Thyroid gland (tissue), 4 donors: ENCODE results near the gene COL4A1. TPM values are rescaled to one million over a fixed set of nuclear protein-coding genes. Genes with fewer than 3 reads are reported as not detected.

Experiments
- DNase-seq, 2 donors: peaks; one replicate each; pipeline ENCODE4 v3.0.0-alpha.2; 2019
- H3K27ac ChIP-seq, 3 donors: fragments of 200-600 bp; sonication (generic); 1 replicate in 2 of 3; 2 replicates in 1 of 3; pipeline ENCODE4 v1.5.1; 2016 to 2019; ENCODE audit warnings: mild to moderate bottlenecking in 1 of 3, moderate library complexity in 1 of 3
- H3K27me3 ChIP-seq: fragments of 200-600 bp; sonication (generic); one replicate; pipeline ENCODE4 v1.5.1; 2019
- H3K36me3 ChIP-seq, 2 donors: fragments of 200-600 bp; sonication (generic); one replicate each; pipeline ENCODE4 v1.5.1; 2016 to 2019
- H3K4me1 ChIP-seq, 2 donors: fragments of 200-600 bp; sonication (generic); one replicate each; pipeline ENCODE4 v1.5.1; 2017 to 2019
- H3K4me3 ChIP-seq, 3 donors: fragments of 200-600 bp; sonication (generic); replicated peaks in 1 of 3; 1 replicate in 2 of 3; 2 replicates in 1 of 3; pipeline ENCODE4 v1.5.1; 2016; ENCODE audit warnings: mild to moderate bottlenecking in 1 of 3
- H3K9me3 ChIP-seq: fragments of 200-600 bp; sonication (generic); one replicate; pipeline ENCODE4 v1.5.1; 2017
- POLR2A ChIP-seq, 2 donors: fragments of 450-650 bp; IDR thresholded peaks; one replicate each; pipeline ENCODE4 v1.6.1; 2017; ENCODE audit warnings: antibody characterized with exemption in 2 of 2, mild to moderate bottlenecking in 2 of 2, moderate library complexity in 1 of 2
- WGBS, 2 donors: methylation state at CpG; one replicate each; pipeline ENCODE4 v1.1.5; 2017; 5-methylcytosine and 5-hydroxymethylcytosine counted together
- intact Hi-C: fragments of 100-400 bp; cut with DNase I; formaldehyde crosslinking; loops from one replicate; pipeline ENCODE4 v1.15.1; 2023
- total RNA-seq, 4 donors: library from RNA; depleted of rRNA; stranded (reverse); fragments of >200 nt; gene quantifications; one replicate each; pipeline ENCODE4 v1.2.3, GENCODE V29; 2016
- TF ChIP-seq, protein P1 (sequence below), 6 experiments: fragments of 200-600 bp in 3 of 6; fragments of 450-650 bp in 3 of 6; sonication (generic) in 3 of 6; IDR thresholded peaks; one replicate each; pipeline ENCODE4 v1.5.1; 2016 to 2019; ENCODE audit warnings: antibody characterized with exemption in 6 of 6, mild to moderate bottlenecking in 2 of 6, inconsistent platforms in 1 of 6, moderate library complexity in 1 of 6

The COL4A1 gene
- total RNA-seq, 4 donors from 2014 or later: 71.3 to 161 (median 112) TPM

DNA sequence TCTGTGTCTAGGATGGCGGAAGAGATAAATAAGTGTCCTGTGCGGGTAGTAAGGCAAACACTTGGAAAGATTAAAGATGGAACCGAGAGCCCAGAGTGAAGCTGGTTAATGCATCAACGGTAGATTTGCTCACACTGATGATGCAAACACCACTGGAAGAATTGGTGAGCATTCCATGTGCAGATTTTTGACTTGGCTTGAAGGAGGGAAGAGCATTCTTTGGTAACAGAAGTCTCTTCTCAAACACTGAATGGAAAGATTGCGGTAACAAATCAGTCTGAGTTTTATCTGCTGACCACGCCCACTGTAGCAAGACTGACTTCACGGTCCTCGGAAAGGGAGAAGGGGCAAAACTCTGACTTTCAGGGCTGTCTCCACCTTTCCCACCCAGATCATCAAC, 112.5 kb downstream of the COL4A1 start:
- no peak overlapping the region for H3K4me3 ChIP-seq
- H3K9me3 ChIP-seq: no peaks in the 10 kb centered on the region
- TF ChIP-seq, protein P1, sequence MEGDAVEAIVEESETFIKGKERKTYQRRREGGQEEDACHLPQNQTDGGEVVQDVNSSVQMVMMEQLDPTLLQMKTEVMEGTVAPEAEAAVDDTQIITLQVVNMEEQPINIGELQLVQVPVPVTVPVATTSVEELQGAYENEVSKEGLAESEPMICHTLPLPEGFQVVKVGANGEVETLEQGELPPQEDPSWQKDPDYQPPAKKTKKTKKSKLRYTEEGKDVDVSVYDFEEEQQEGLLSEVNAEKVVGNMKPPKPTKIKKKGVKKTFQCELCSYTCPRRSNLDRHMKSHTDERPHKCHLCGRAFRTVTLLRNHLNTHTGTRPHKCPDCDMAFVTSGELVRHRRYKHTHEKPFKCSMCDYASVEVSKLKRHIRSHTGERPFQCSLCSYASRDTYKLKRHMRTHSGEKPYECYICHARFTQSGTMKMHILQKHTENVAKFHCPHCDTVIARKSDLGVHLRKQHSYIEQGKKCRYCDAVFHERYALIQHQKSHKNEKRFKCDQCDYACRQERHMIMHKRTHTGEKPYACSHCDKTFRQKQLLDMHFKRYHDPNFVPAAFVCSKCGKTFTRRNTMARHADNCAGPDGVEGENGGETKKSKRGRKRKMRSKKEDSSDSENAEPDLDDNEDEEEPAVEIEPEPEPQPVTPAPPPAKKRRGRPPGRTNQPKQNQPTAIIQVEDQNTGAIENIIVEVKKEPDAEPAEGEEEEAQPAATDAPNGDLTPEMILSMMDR (IDR thresholded peaks at IDR 0.05): no peak
- TF ChIP-seq POLR2A (IDR thresholded peaks at IDR 0.05): no peak
- H3K36me3 ChIP-seq: peaks cover 43 to 56% of the 10 kb centered on the region in 2 donors
- no peaks in the 10 kb centered on the region for H3K27me3 ChIP-seq
- intact Hi-C loops: no loop called here
- H3K27ac ChIP-seq: no peak overlapping the region
- H3K4me1 ChIP-seq: no peaks in the 10 kb centered on the region
- 93 to 94% methylated on average over 8 of the region's 8 CpGs for WGBS, 2 donors
- no peak for DNase-seq

- intact Hi-C loops: no loop called here
- Histone ChIP-seq H3K4me3 (no peak overlapping the region), H3K27ac (no peak overlapping the region), H3K9me3 (no peaks in the 10 kb centered on the region), H3K36me3 (peaks cover 47 to 56% of the 10 kb centered on the region in 2 donors), H3K27me3 (no peaks in the 10 kb centered on the region), H3K4me1 (no peaks in the 10 kb centered on the region)
- 90 to 92% methylated on average over 10 of the region's 10 CpGs for WGBS, 2 donors
- no peak for TF ChIP-seq POLR2A (IDR thresholded peaks at IDR 0.05)
- TF ChIP-seq, protein P1 (IDR thresholded peaks at IDR 0.05): no peak
- DNase-seq: no peak
These were observed 113.5 kb downstream of the COL4A1 start for GRCh38 chr13:110193491-110193890.

GRCh38 chr13:110192472-110192871, 114.5 kb downstream of the COL4A1 start:
- H3K4me1 ChIP-seq: no peaks in the 10 kb centered on the region
- no peak overlapping the region for H3K4me3 ChIP-seq
- H3K36me3 ChIP-seq: peaks cover 44 to 50% of the 10 kb centered on the region in 2 donors
- WGBS, 2 donors: 92% methylated on average over 5 of the region's 5 CpGs
- intact Hi-C loops: no loop called here
- no peak for DNase-seq
- no peaks in the 10 kb centered on the region for H3K9me3 ChIP-seq
- TF ChIP-seq POLR2A (IDR thresholded peaks at IDR 0.05): no peak
- TF ChIP-seq, protein P1 (IDR thresholded peaks at IDR 0.05): no peak
- H3K27me3 ChIP-seq: no peaks in the 10 kb centered on the region
- H3K27ac ChIP-seq: no peak overlapping the region

DNA sequence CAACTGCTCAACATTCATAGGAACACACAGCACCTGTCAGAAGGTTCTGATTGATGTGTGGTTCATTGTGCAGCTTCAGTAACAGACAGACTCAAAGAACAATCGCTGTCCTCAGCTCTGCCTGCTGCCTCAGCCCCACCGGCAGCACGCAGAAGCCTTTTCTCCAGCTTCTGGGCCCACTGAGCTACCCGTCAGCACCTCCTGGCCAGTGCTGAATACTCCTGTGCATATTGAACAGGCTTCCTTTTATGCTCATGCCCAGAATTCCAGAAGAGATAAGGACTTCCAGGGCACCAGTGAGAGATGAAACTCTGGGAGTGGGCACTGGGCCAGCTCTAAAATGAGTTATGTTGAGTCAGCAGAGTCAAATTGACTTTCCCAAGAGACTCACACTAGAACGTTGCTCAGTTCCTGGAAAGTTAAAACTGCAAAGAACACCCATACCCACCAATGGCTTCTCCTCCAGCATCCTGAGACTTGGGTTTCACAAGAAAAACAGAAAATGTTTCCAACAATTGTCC, 119.3 kb downstream of the COL4A1 start:
- H3K27me3 ChIP-seq: no peaks in the 10 kb centered on the region
- no peak for TF ChIP-seq POLR2A (IDR thresholded peaks at IDR 0.05)
- TF ChIP-seq, protein P1 (IDR thresholded peaks at IDR 0.05): no peak
- DNase-seq: peak; percentile 8 to 26
- no peaks in the 10 kb centered on the region for H3K9me3 ChIP-seq
- peak overlapping the region in 1 of 3 donors; percentile 17 for H3K27ac ChIP-seq
- WGBS, 2 donors: 62 to 66% methylated on average over 5 of the region's 5 CpGs
- H3K4me3 ChIP-seq: no peak overlapping the region
- no peaks in the 10 kb centered on the region for H3K4me1 ChIP-seq
- intact Hi-C loops: no loop called here
- H3K36me3 ChIP-seq: peaks cover 48 to 59% of the 10 kb centered on the region in 2 donors

- WGBS, 2 donors: 78 to 84% methylated on average over 10 of the region's 10 CpGs
- no peak for DNase-seq
- H3K9me3 ChIP-seq: no peaks in the 10 kb centered on the region
- H3K4me3 ChIP-seq: no peak overlapping the region
- no peak for TF ChIP-seq POLR2A (IDR thresholded peaks at IDR 0.05)
- TF ChIP-seq, protein P1 (IDR thresholded peaks at IDR 0.05): no peak
- intact Hi-C loops: no loop called here
- no peaks in the 10 kb centered on the region for H3K27me3 ChIP-seq
- no peak overlapping the region for H3K27ac ChIP-seq
- peaks cover 48 to 64% of the 10 kb centered on the region in 2 donors for H3K36me3 ChIP-seq
- H3K4me1 ChIP-seq: no peaks in the 10 kb centered on the region
These were observed 120.6 kb downstream of the COL4A1 start for GRCh38 chr13:110186231-110186855.
